ENCODE results near the gene ASB12.
"Not testable (repeated sequence)": the region's sequence is repeated elsewhere in the genome, so short reads cannot be mapped to it uniquely, and the experiment has no call there.

The ASB12 gene, protein sequence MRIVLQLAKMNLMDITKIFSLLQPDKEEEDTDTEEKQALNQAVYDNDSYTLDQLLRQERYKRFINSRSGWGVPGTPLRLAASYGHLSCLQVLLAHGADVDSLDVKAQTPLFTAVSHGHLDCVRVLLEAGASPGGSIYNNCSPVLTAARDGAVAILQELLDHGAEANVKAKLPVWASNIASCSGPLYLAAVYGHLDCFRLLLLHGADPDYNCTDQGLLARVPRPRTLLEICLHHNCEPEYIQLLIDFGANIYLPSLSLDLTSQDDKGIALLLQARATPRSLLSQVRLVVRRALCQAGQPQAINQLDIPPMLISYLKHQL

DNA sequence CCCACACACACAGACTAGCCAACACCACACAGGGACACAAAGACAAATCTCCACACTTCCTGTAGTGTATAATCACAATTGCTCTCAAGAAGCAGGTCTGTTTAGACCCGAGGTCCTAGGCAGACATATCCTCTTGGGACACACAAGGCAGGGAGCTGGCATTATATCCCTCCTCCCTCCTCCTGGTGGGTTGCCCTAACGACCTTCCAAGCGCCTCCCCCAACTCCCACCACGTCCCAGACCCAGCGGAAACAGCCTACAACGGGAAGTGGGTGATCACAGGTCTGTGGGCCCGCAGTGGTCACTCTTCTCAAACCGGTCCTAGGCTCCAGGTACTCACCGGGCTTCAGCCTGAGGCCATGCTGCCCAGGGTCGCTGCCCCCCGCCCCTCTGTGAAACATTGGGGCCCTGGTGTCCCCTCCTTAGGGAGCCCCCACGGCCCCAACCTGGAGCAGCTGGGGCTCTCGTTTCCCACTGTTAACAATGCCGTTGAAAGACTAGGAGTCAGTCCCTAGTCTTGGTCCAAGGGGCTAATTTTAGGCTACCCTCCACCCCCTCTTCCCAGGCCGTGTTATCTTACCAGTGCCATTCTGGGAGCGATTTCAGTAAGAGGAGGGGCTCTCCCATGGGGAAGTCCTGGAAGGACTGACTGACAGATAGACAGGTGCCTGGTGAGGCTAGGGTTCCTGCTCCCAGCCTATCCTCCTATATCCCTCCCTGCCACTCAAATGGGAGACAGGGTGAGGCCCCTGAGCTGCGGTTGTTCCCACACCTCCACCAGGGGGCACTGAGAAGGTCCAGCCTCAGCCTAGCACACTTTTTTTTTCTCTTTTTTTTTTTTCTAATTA is at the start of gene ASB12:
ASB12 (minus strand) TSS at position 485 of the 848 bp plus-strand sequence. CDS start 4,957 bp downstream, outside the sequence.
- DNase-seq (ENCODE audit: low read depth in 2 of 2), result no peak

DNA sequence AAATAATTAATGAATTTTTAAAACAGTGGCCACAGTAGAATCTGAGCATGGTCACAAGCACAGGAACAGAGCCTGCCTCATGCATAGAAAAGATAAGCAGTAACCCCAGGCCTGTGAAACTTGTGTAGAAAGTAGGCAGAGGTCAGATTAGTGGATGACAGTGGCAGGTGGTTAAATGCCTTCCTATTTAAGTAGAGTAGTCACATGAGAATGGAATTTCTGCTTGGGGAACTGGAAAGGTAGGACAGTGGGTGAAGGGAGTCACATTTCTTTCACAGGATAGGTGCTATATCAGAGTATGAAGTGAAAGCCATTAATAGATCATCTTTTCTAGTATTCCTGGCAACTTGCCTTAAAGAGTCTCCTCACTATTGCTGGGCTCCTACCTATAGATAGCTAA is 34.9 kb upstream of the ASB12 start:
- DNase-seq (ENCODE audit: low read depth in 2 of 2), result no peak

DNA sequence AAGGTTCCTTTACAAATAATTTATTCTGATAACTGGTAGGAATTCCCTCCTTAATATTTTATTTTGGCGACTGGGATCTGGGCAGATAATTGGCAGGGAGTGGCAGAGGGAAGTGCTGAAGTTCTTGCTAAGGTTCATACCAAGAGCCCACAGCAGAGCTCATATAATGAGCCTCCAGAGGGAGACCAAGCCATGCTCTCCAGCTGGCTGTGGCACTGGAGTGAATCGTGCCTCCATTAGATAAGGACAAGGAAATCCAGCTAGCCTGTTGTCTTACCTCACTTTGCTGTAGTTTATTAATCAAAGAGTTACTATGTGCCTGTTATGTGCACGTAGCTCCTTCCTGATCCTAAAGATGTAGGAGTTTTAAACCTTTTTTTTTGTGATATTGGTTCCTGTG is 1.3 kb downstream of the ASB12 start:
- no peak for DNase-seq (ENCODE audit: low read depth in 2 of 2)

DNA sequence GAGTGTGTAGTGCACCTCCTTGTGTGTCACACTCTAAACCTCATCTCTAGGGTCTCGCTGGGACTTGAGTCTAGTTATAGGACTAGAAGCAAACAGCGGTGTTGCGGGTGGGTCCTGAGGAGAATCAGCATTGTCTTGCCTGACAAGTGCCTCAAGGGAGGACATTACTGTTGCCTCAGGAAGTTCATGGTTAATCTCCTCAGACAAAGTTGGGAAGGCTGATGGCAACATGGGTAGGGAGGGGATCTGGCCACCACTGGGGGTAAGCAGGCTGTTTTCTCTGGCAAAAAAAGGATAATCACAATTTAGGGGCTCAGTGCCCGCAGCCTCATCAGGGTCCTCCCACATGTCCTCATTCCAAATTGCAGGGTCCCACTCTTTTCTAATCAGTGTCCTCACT is 12.4 kb downstream of the ASB12 start:
- no peak for DNase-seq (ENCODE audit: low read depth in 2 of 2)

DNA sequence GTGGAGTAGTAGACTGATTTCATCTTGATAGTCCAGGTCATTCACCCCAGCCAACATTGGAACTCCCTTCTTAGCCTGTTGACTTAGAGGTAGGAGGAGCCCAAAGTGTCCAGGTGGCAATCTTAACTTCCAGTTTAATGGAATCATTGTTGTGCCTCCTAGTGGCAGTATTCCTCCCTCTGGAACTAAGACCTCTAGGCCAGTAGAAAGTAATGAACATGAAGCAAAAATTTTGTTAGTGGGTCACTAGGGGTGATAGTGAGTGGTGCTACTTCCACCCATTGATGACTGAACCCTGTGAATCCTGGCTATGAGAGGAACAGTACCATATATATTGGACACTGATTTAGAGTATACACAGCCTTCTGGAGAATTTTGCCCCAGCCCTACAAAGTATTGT is 16.4 kb downstream of the ASB12 start:
- DNase-seq (ENCODE audit: low read depth in 2 of 2), result not testable (repeated sequence)

DNA sequence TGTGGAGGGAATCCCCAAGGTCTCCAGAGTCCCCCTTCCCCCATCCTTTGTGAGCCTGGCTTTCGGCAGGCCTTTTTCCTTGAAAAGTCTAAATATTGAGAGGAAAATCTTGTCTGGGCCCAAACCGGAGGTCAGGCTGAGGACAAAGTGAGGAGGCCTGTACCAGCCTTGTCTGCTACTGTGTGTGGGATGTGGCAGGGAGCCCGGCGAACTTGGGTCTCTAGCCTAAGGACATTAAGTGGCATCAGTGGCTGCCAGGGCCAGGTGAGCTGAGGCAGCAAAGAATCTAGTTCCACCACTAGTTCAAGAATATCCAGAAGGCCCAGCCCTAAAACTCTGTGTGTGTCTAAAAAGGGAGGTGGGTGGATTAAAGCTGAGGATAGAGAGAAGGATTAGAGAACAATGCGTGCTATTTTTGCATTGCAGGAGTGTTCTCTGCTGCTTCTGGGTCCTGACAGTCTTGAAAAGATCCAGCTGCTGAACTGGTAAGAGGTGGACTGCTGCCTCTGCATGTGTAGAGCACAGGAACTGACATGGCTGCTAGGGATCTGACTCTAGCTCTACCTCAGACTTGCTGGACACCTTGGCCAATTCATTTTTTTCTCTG is 23.7 kb downstream of the ASB12 start:
- DNase-seq (ENCODE audit: low read depth in 2 of 2), result no peak

DNA sequence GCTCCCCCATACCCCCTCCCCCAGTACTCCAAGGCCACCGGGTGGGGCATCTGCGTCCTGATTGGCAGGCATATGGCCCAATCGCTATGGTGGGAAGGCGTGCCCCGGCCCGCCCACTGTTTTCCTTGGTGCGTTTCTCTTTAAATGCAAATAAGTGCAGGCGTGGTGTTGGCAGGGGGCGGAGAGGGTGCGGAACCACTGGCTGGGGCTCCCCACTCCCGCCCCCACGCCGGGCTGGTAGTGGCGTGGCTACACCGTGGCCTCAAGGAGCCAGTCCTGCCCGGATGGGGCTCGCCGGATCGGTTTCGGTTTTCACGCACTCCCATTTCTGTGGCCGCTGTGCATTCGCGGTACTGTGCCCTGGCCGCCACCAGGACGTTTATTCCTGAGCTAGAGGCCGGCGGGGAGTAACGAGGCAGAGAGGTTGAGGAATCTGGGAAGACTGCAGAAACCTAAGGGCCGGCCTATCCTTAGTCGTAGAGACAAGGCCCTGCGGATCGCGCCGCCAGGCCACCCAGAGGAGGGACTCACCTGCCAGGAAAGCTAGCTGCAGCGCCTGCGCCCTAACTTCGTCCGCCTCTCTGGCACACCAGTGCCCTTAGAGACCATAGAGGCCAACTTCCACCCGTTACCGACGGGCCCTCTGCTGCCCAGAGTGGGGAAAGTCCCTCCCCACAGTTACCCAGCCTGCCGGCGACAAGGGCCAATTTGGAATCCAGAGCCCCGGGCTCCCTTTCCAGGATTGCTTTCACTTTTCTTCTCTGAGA is 24.5 kb downstream of the ASB12 start:
- DNase-seq (ENCODE audit: low read depth in 2 of 2), result peak; percentile 75 to 81

DNA sequence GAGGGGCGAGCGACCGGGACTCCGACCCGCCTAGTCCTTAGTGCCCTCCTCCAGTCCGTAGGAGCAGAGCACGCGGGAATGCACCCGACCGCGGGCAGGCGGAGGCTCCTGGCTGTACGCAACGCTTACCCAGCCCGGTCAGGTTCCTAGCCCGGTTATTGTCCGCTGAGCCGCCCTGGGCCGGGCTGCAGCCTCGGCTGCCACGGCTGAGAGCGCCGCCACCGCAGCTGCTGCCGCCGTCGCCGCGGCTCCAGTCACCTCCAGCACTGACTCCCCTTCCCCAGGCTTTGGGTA is 25.0 kb downstream of the ASB12 start, which contains the start of gene AMER1:
AMER1 (minus strand) TSS at position 268 of the 294 bp plus-strand sequence. CDS start 12,422 bp downstream, outside the sequence.
- no peak for DNase-seq (ENCODE audit: low read depth in 2 of 2)

DNA sequence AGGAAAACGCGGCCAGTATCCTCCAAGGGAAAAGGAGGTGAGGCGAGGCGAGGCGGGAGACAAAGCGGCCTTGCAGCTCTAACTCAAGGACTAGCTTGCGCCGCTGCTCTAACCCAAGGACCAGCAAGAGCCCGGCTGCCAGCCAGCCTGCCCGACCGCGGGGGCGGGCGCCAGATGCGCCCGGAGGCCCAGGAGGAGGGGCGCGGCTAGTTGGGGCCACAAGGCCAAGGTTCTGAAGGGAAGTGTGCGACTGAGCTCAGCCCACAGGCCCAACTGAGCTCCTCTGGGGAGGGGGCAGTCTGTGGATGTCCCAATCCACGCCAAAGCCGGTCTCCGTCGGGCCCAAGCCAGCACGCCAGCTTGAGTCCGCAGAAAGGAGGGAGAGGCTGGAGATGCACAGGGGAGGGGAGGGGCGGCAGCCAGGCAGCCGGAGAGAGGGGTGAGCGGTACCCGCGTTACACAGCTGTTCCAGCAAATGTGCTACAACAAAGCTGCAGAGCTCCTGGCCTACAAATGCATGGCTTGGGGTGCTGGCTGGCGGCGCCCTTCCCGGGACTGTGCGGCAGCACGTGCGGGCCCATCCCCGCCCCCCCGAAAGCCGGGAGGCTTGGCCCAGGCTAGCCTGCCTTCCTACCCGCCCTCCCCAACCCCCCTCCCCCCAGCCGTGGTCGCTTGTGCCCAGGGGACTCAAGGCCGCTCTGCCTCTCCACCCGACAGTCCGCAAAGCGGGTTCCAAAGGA is 25.5 kb downstream of the ASB12 start:
- peak in 1 of 2 donors; percentile 6 for DNase-seq (ENCODE audit: low read depth in 2 of 2)

DNA sequence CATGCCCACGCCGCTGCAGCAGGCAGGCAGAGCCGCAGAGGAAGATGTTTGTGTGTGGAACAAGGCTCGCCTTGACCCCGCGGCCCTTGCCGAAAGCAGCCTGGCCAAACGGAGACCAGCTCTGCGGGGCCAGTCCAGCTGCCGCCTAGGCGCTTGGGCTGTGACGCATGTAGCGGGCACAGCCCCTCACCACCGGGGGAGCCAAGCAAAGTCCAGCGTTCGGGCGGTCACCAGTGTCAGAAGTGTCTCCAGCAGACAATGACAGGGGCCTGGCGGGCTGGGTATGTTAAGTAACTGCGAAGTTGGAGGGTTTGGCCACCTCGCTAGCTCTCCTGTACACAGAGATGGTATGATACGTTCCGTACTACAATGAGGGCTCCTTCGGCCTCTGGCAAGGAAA is 26.2 kb downstream of the ASB12 start:
- no peak for DNase-seq (ENCODE audit: low read depth in 2 of 2)

DNA sequence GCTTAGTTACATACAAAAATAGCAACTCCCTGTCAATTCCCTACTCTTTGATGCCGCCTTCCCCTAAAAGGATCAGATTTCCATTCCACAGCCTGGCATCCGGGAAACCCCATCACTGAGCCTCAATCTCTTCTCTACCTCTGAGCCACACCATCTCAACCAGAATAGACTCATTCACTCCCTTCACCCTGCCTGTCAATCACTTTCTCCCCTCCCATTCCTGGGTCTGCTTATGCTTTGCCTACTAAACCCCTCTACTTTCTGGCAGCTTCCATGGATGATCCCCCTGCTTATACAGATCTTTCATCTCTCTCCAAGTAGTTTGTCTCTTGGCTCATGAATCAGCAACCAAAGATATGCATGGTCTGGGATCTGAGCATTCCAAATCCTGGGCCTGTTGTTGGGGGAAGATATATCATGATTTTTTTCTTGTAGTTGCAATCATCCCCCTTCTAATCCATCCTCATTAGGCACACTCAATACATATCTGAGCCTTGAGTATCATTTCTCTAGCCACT is 27.5 kb downstream of the ASB12 start:
- no peak for DNase-seq (ENCODE audit: low read depth in 2 of 2)

DNA sequence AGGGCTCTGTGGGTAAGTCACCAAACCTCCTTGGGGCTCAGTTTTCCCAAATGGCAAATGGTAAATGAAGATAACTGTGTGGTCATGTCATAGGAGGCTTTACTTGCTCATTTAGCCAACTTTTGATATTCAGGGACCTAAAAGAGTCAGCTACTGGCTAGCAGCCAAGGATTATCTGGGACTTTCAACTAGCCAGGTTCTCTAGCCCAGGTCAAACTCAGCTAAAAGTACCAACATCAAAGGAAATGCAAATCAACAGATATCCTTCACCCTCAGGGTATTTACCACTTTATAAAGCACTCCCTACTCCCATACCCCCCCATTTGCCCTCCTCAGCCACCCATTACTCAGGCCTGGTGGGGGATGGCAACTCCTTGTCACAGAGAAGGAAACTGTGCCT is 32.4 kb downstream of the ASB12 start:
- DNase-seq (ENCODE audit: low read depth in 2 of 2), result no peak

DNA sequence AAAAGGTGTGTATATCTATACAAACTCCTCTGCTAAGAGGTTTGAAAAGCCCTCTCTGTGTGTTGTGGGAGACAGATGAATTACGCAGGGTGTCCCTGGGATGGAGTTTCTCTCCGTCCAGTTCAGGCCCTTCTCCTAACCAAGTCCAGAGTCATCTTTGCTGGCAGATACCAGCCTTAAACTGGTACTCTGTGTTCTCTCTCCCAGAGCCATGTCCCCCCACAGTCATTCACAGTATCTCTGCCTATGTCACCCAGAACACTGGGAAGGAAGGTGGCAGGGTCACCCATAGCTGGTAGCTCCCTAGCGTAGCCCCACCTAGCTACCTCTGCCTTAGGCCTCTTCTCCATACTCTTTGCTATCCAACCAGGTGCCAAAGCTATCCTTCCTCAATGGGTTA is 33.8 kb downstream of the ASB12 start:
- DNase-seq (ENCODE audit: low read depth in 2 of 2), result no peak

DNA sequence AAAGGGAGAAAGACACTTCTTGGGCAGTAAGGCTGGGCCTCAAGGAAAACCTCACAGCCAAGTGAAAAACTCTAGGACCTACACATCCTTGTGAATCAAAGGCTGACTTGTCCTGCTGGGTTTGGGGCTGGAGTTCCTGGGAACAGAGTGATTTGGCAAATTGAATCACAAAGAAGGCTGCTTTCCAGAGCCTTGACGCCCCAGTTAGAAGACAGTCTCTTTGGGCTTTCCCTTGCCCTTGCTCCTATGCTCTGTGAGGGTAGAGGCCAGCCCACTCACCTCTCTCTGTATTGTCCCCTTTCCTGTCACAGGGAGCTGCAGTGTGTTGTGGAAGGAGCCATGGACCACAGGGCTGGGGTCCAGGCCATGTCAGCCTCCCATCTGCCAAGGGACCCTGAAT is 34.5 kb downstream of the ASB12 start:
- DNase-seq (ENCODE audit: low read depth in 2 of 2), result no peak

DNA sequence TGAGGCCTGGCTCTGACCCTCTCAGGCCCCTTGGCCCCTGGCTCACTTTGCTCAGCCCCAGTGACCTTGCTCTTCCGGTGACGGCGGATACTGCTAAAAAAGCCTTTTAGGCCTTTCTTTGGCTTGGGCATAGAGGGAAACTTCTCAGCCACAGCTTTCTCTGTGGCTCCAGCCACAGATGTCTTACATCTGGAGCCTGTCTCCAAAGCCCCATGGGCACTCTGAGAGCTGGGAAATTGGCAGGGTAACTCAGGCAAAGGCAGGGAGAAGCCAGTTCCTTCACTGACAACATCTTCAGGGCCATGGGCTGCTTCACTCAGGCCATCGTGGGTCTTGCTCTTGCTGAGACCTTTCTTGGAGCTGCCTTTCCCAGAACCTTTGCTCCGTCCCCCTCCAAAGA is 37.7 kb downstream of the ASB12 start:
- no peak for DNase-seq (ENCODE audit: low read depth in 2 of 2)

DNA sequence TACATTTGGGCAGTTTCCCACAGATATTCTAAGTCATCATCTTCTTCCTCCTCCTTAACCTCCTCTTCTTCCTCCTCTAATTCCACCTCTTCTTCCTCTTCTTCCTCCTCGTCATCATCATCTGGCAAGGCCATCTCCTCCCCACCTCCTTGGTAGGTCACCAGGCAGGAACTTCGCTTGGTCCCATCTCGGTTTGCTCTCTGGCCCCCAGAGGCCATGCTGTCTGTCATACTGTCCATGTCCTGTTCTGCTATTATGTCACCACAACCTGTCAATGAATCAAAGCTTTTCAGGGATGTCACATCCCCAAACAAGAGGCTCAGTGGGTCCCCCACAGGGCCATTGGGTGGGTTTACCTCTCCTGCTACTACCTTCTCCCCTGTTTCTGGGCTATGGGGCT is 38.4 kb downstream of the ASB12 start:
- DNase-seq (ENCODE audit: low read depth in 2 of 2), result no peak

DNA sequence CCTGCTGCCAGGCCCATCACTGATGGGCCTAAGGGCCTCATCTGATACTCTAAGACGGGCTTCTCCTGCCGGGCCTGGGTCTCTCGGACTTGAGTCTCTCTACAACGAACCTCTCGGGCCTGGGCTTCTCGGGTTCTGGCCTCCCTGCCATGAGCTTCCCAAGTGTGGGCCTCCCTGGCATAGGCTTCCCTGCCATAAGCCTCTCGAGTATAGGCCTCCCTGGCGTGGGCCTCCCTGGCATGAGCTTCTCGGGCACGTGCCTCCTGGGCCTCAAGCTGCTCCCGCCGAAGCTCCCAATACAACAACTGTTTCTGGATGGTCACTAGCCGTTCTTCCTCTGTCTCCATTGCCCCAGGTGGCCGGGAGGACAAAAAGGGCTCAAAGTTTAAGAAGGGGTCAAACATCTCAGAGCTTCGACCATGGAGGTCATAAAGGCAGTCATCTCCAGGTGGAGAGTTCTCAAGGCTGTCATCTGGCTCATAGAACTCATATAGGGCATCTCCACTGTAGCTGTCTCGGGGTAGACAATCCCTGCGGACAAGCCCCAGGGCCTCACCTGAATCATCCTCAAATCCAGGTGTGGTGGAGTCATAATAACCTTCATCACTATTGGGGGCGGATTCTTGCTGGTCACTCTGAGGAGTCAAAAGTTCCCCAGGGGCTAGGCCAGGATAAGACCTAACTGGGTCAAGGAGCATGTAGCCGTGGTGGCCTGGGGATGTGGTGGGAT is 39.0 kb downstream of the ASB12 start:
- no peak for DNase-seq (ENCODE audit: low read depth in 2 of 2)

DNA sequence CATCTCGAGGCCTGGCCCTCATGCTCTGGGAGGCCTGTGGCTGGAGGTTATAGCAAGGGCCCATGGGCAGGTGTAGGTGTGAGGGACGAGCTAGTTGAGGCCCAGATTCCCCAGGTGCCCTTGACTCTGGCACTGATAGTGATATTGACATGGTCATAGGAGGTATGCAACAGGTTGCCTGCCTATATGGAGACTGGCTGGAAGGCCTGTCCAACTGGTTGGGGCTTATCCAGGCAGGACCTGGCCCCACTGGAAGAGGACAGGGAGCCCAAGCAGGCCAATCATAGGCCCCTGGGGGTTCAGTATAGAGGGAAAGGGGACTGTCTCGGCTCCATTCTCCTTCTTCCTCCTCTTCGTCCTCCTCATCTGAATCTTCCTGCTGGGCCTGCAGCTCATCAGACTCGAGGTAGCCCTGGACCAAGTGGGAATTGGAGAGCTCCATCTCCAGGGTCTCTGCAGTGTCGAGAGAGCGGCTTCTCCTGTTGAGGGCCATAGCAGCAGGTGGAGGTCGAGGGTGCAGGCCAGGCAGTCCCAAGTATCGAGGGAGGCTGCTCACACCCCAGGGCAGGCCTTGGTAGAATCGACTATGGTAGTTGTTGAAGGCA is 40.2 kb downstream of the ASB12 start:
- DNase-seq (ENCODE audit: low read depth in 2 of 2), result no peak

DNA sequence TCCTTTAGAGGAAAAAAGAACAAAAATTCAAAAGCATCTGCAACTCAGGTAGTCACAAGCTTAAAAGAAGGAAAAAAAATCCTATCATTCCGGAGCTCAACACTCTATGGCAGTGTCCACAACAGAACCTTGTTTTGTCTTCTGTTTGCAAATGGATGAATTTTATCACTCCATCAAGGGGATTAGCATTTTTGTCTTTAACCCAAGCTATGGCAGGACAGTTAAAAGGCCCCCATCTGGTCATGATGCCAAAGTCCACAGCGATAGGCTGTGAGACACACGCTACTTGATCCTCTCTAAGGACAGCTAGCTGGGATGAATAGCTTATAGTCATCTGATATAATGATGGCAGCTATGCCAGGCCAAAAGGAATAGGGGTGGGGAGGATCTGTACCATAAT is 41.5 kb downstream of the ASB12 start:
- DNase-seq (ENCODE audit: low read depth in 2 of 2), result no peak

DNA sequence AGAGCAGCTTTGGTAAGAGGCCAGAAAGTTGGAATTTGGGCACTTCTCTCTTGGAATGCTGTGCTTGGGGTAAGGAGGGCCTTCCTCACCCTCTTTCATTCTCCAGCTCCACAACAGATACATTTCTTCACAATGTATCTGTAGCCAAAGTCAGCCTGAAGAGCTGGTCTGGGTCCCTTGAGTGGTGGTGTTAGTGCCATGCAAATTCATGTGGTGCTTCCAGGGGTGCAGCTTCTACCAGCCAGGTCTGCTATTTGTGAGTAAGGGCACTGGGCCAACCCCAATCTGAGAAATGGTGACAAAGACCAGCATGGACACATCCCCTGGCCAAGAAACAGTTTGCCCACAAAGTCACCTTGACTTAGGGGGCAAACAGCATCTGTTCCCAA is 42.7 kb downstream of the ASB12 start:
- DNase-seq (ENCODE audit: low read depth in 2 of 2), result no peak

Data from stimulated activated CD4-positive, alpha-beta T cell treated with anti-CD3 and anti-CD28 coated beads, Interleukin-1b, Interleukin-23, amount 100 ng/mL, for 4 hours (primary cell).